ENCODE data around the gene NFKB1.
"Not testable (repeated sequence)": the region's sequence is repeated elsewhere in the genome, so short reads cannot be mapped to it uniquely, and the experiment has no call there.

Gene NFKB1

GRCh38 chr4:102593147-102593546 lies 92.0 kb downstream of the NFKB1 start:
- DNase-seq (ENCODE audit: low spot score) (no peak), FAIRE-seq (no peak)

GRCh38 chr4:102594000-102594399 lies 92.8 kb downstream of the NFKB1 start:
- DNase-seq (ENCODE audit: low spot score) (no peak), FAIRE-seq (no peak)

- DNase-seq (ENCODE audit: low spot score), result no peak
- FAIRE-seq, result no peak
Observed at GRCh38 chr4:102596532-102596931, 95.4 kb downstream of the NFKB1 start.

GRCh38 chr4:102598086-102598761 lies 97.1 kb downstream of the NFKB1 start:
- FAIRE-seq (no peak), DNase-seq (ENCODE audit: low spot score) (no peak)

- DNase-seq (ENCODE audit: low spot score), result no peak
- FAIRE-seq, result no peak
Observed at GRCh38 chr4:102598762-102599374, 97.7 kb downstream of the NFKB1 start.

- FAIRE-seq (no peak), DNase-seq (ENCODE audit: low spot score) (no peak)
Observed at GRCh38 chr4:102599455-102599854, 98.3 kb downstream of the NFKB1 start.

- no peak for DNase-seq (ENCODE audit: low spot score)
- FAIRE-seq, result no peak
Observed at GRCh38 chr4:102599886-102600285, 98.7 kb downstream of the NFKB1 start.

GRCh38 chr4:102600689-102601088 lies 99.5 kb downstream of the NFKB1 start:
- no peak for DNase-seq (ENCODE audit: low spot score)
- FAIRE-seq, result no peak

- FAIRE-seq (no peak), DNase-seq (ENCODE audit: low spot score) (no peak)
Observed at GRCh38 chr4:102601586-102602227, 100.5 kb downstream of the NFKB1 start.

GRCh38 chr4:102604222-102604940 lies 103.2 kb downstream of the NFKB1 start:
- no peak for FAIRE-seq

GRCh38 chr4:102606261-102606660 lies 105.1 kb downstream of the NFKB1 start:
- DNase-seq (ENCODE audit: low spot score) (no peak), FAIRE-seq (no peak)

More at GRCh38 chr4:102604222-102604940, 103.2 kb downstream of the NFKB1 start:
- no peak for DNase-seq (ENCODE audit: low spot score)

- FAIRE-seq (no peak), DNase-seq (ENCODE audit: low spot score) (no peak)
Observed at GRCh38 chr4:102606846-102607450, 105.8 kb downstream of the NFKB1 start.

- FAIRE-seq (no peak), DNase-seq (ENCODE audit: low spot score) (peak; percentile 36)
Observed at GRCh38 chr4:102608190-102608589, 107.0 kb downstream of the NFKB1 start.

- no peak for FAIRE-seq
Observed at GRCh38 chr4:102610007-102610406, 108.8 kb downstream of the NFKB1 start.

GRCh38 chr4:102610476-102610875 lies 109.3 kb downstream of the NFKB1 start:
- DNase-seq (ENCODE audit: low spot score) (no peak), FAIRE-seq (no peak)

More at GRCh38 chr4:102610007-102610406, 108.8 kb downstream of the NFKB1 start:
- no peak for DNase-seq (ENCODE audit: low spot score)

- FAIRE-seq, result no peak
- no peak for DNase-seq (ENCODE audit: low spot score)
Observed at GRCh38 chr4:102612210-102612609, 111.1 kb downstream of the NFKB1 start.

GRCh38 chr4:102612824-102613366 lies 111.7 kb downstream of the NFKB1 start:
- no peak for FAIRE-seq
- no peak for DNase-seq (ENCODE audit: low spot score)

GRCh38 chr4:102614801-102615200 lies 113.6 kb downstream of the NFKB1 start:
- DNase-seq (ENCODE audit: low spot score) (no peak), FAIRE-seq (no peak)

- DNase-seq (ENCODE audit: low spot score) (no peak), FAIRE-seq (no peak)
Observed at GRCh38 chr4:102616636-102617035, 115.5 kb downstream of the NFKB1 start.

GRCh38 chr4:102619021-102619420 lies 117.9 kb downstream of the NFKB1 start:
- FAIRE-seq; DNase-seq (ENCODE audit: low spot score): not testable (repeated sequence)

All from RCC 7860 (cell line).